Gastroesophageal sphincter (tissue), 4 donors: ENCODE data around the gene FAM240A. TPM values are rescaled to one million over a fixed set of nuclear protein-coding genes. Genes with fewer than 3 reads are reported as not detected.

Experiments
- ATAC-seq: fragments of 150-250 bp; one replicate; pipeline ENCODE4 v1.9.1; 2016; ENCODE audit warnings: mild to moderate bottlenecking, moderate library complexity
- H3K27ac ChIP-seq, 4 donors: fragments of 200-600 bp; sonication (generic) in 3 of 4; 1 replicate in 3 of 4; 2 replicates in 1 of 4; pipeline ENCODE4 v1.5.1; 2016 to 2019
- H3K27me3 ChIP-seq: fragments of 200-600 bp; sonication (generic); one replicate; pipeline ENCODE4 v1.5.1; 2019
- H3K36me3 ChIP-seq, 2 donors: fragments of 200-600 bp; sonication (generic); one replicate each; pipeline ENCODE4 v1.5.1; 2019; ENCODE audit warnings: control low read depth in 1 of 2
- H3K4me1 ChIP-seq, 3 donors: fragments of 200-600 bp; sonication (generic); 1 replicate in 2 of 3; 2 replicates in 1 of 3; pipeline ENCODE4 v1.5.1; 2016 to 2019; ENCODE audit warnings: control low read depth in 2 of 3
- H3K4me3 ChIP-seq, 2 donors: fragments of 200-600 bp; sonication (generic); one replicate each; pipeline ENCODE4 v1.5.1; 2019; ENCODE audit warnings: mild to moderate bottlenecking in 1 of 2, moderate library complexity in 1 of 2
- H3K9me3 ChIP-seq, 3 donors: fragments of 200-600 bp; sonication (generic); one replicate each; pipeline ENCODE4 v1.5.1; 2017 to 2019; ENCODE audit warnings: control low read depth in 2 of 3
- EP300 ChIP-seq: sonication (generic); formaldehyde crosslinking; IDR thresholded peaks from one replicate; pipeline ENCODE4 v1.6.1; 2017; ENCODE audit warnings: antibody characterized with exemption, mild to moderate bottlenecking
- POLR2A ChIP-seq, 2 donors: fragments of 450-650 bp; IDR thresholded peaks; one replicate each; pipeline ENCODE4 v1.6.1; 2017; ENCODE audit warnings: antibody characterized with exemption in 2 of 2, mild to moderate bottlenecking in 2 of 2, moderate library complexity in 1 of 2
- POLR2AphosphoS5 ChIP-seq: sonication (generic); formaldehyde crosslinking; IDR thresholded peaks from one replicate; pipeline ENCODE4 v1.6.1; 2017; ENCODE audit warnings: antibody characterized with exemption
- WGBS, 2 donors: methylation state at CpG; one replicate each; pipeline ENCODE4 v1.1.5; 2018; ENCODE audit warnings: low coverage in 1 of 2; 5-methylcytosine and 5-hydroxymethylcytosine counted together
- total RNA-seq, 4 donors: library from RNA; depleted of rRNA; stranded (reverse); fragments of >200 nt; gene quantifications; one replicate each; pipeline ENCODE4 v1.1.0, GENCODE V29; 2016
- TF ChIP-seq, protein P1 (sequence below), 4 experiments: fragments of 200-600 bp in 2 of 4; fragments of 450-650 bp in 2 of 4; sonication (generic) in 1 of 4; IDR thresholded peaks; one replicate each; pipeline ENCODE4 v1.5.1; 2017 to 2019; ENCODE audit warnings: antibody characterized with exemption in 4 of 4, mild to moderate bottlenecking in 2 of 4, moderate library complexity in 2 of 4

FAM240A gene
- total RNA-seq, 4 donors from 2014 or later, result not detected

DNA sequence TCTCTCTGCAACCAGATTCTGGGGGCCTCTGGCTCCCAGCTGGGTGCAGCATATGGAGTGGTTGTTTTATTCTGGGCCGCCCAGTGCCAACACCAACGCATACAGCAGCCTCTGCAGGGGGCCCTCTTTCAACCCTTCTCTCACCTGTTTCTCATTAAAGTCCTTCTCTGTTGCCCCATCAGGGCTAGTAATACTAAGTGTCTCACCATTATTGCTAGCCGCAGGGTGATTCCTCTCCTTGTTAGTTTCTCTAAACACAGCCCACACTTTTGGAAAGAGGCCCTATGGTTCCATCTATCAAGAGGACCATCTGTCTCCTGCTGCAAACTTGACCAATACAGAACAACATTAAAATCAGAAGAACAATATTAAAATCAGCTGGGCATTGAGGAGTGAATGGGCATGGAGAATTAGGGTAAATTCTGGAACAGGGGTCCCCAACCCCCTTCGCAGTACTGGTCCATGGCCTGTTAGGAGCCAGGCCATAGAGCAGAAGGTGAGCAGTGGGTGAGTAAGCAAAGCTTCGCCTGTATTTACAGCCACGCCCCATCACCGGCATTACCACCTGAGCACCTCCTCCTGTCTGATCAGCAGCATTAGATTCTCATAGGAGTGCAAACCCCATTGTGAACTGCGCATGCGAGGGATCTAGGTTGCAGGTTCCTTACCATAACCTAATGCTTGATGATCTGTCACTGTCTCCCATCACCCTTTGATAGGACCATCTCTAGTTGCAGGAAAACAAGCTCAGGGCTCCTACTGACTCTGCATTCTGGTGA is 44.6 kb downstream of the FAM240A start:
- WGBS, 2 donors, result 87 to 88% methylated on average over 8 to 9 of the region's 9 CpGs
- ATAC-seq, result no peak
- no peak overlapping the region for H3K27ac ChIP-seq
- peaks cover 0 to 3% (median 0%) of the 10 kb centered on the region in 3 donors for H3K9me3 ChIP-seq
- H3K36me3 ChIP-seq, result no peaks in the 10 kb centered on the region
- no peak overlapping the region for H3K4me3 ChIP-seq
- H3K27me3 ChIP-seq, result no peaks in the 10 kb centered on the region
- TF ChIP-seq EP300 (no peak), POLR2AphosphoS5 (no peak), POLR2A (IDR thresholded peaks at IDR 0.05) (no peak)
- TF ChIP-seq, protein P1, sequence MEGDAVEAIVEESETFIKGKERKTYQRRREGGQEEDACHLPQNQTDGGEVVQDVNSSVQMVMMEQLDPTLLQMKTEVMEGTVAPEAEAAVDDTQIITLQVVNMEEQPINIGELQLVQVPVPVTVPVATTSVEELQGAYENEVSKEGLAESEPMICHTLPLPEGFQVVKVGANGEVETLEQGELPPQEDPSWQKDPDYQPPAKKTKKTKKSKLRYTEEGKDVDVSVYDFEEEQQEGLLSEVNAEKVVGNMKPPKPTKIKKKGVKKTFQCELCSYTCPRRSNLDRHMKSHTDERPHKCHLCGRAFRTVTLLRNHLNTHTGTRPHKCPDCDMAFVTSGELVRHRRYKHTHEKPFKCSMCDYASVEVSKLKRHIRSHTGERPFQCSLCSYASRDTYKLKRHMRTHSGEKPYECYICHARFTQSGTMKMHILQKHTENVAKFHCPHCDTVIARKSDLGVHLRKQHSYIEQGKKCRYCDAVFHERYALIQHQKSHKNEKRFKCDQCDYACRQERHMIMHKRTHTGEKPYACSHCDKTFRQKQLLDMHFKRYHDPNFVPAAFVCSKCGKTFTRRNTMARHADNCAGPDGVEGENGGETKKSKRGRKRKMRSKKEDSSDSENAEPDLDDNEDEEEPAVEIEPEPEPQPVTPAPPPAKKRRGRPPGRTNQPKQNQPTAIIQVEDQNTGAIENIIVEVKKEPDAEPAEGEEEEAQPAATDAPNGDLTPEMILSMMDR (IDR thresholded peaks at IDR 0.05), result no peak
- peaks cover 0 to 4% (median 0%) of the 10 kb centered on the region in 3 donors for H3K4me1 ChIP-seq

DNA sequence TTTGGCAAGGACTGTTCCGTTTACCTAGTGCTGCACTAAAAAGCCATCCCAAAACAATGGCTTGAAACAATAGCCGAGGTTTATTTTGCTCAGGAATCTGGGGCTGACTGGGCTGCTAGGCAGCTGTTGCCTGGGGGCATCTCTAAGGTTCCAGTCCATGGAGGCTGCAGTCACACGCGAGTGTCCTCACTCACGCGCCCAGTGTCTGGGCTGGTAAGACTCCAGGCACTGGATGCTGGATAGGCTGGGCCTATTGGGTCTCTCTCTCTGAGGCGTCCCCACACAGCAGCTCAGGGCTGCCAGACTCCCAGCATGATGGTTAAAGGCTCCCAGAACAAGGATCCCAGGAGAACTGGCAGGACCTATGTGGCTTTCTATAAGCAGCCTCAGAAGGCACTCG is 47.0 kb downstream of the FAM240A start:
- no peak overlapping the region for H3K4me3 ChIP-seq

DNA sequence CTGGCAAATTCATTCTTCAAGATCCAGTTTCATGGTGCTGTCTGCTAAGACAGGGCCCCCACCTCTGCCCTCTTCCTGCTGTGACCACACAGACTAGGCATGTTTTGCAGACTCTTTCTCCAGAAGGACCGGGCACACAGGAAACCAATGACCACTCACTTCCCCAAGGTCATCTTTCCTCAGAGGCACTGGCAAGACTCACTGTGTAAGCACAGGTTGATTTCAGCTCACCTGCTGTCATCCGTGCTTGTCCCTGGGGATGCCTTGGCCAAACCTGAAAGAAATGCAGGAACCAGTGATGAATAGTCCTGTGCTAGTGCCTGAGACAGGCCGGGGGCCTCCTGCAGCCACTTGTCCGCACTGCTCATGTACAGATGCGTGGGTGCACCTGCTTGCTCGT is 47.7 kb downstream of the FAM240A start:
- TF ChIP-seq EP300 (no peak), POLR2AphosphoS5 (no peak), POLR2A (IDR thresholded peaks at IDR 0.05) (no peak)
- TF ChIP-seq, protein P1 (IDR thresholded peaks at IDR 0.05), result no peak
- 90% methylated on average over 2 of the region's 6 CpGs; no CpG with 5 or more reads in 1 of the 2 donors for WGBS, 2 donors
- ATAC-seq, result no peak

More for the DNA sequence above, 47.0 kb downstream of the FAM240A start:
- Histone ChIP-seq H3K27me3 (no peaks in the 10 kb centered on the region), H3K27ac (no peak overlapping the region), H3K9me3 (no peaks in the 10 kb centered on the region), H3K4me1 (peaks cover 0 to 21% (median 5%) of the 10 kb centered on the region in 3 donors), H3K36me3 (no peaks in the 10 kb centered on the region)
- ATAC-seq, result no peak
- TF ChIP-seq, protein P1 (IDR thresholded peaks at IDR 0.05), result no peak
- TF ChIP-seq EP300 (no peak), POLR2AphosphoS5 (no peak), POLR2A (IDR thresholded peaks at IDR 0.05) (no peak)
- 60 to 91% methylated on average over 1 to 7 of the region's 8 CpGs for WGBS, 2 donors

DNA sequence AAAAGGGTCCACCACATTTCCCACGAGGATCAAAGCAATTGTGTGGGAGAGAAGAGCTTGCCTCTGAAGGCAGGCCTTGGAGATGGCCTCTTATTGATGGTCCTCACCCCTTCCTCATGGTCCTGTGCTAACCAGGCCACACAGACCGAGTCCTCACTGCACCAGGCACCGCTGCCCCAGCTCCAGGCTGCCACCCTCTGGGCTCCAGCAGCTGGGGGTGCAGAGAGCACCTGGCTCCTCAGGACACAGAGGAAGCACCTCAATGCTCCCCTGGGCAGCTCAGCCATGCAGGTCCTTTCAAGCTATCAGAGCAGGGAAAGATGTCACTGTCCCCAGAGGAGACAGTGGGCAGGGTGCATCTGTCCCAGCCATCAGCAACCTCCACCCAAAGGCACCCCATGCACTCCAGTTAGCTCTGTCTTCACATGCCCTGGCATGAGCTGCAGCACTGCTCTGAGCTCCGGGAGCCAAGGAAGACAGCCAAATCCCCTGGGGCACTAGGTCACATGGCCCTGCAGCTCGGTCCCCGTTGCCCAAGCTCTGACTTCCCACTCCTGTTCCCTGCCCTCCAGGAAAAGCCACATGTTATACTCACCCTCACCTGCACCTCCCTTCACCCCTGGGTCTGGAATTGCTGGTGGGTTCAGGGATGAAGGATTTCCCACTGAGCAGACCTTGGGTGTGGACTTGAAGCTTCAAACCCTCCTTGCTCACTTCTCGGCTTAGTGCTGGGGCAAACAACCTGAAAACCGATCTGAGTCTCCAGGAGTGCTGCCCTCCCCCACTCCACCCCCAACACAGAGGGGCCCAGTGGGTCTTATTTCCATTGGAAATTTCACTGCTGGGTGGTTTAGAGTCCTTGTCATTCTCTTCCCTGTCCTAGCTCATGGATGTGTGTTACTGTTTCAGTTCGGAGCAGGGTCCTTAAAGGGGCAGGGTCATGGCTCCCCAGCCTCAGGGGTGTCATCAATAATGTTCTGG is 48.5 kb downstream of the FAM240A start:
- H3K4me3 ChIP-seq, result no peak overlapping the region
- no peaks in the 10 kb centered on the region for H3K27me3 ChIP-seq
- no peaks in the 10 kb centered on the region for H3K36me3 ChIP-seq
- H3K9me3 ChIP-seq, result no peaks in the 10 kb centered on the region
- H3K4me1 ChIP-seq, result peaks cover 0 to 21% (median 5%) of the 10 kb centered on the region in 3 donors
- no peak for ATAC-seq
- no peak overlapping the region for H3K27ac ChIP-seq
- WGBS, 2 donors, result 17% methylated on average over 1 to 2 of the region's 9 CpGs
- no peak for TF ChIP-seq POLR2A (IDR thresholded peaks at IDR 0.05)
- TF ChIP-seq EP300, result no peak
- no peak for TF ChIP-seq POLR2AphosphoS5
- TF ChIP-seq, protein P1 (IDR thresholded peaks at IDR 0.05), result no peak

More for the DNA sequence above, 47.7 kb downstream of the FAM240A start:
- Histone ChIP-seq H3K27ac (no peak overlapping the region), H3K9me3 (no peaks in the 10 kb centered on the region), H3K36me3 (no peaks in the 10 kb centered on the region), H3K4me1 (peaks cover 0 to 21% (median 5%) of the 10 kb centered on the region in 3 donors), H3K27me3 (no peaks in the 10 kb centered on the region), H3K4me3 (no peak overlapping the region)
